ENCODE results near the gene SMTN. TPM values are rescaled to one million over a fixed set of nuclear protein-coding genes. Genes with fewer than 3 reads are reported as not detected.
A peak's percentile ranks its signal among the peaks of the same experiment; 100 is the strongest.

SMTN gene
- total and polyA plus RNA-seq, 3 donors from 2014 or later: 31.6 to 52.5 (median 50.1) TPM

GRCh38 chr22:31105282-31105929, 24.3 kb downstream of the SMTN start:
- no peak for DNase-seq
- TF ChIP-seq POLR2A (IDR thresholded peaks at IDR 0.05) (no peak), CTCF (IDR thresholded peaks at IDR 0.05) (no peak)
- intact Hi-C loops (cut with DNase I; ENCODE audit: low total_unique reads): no loop called here
- Histone ChIP-seq H3K36me3 (ENCODE audit: low read depth, missing control alignments) (no peaks in the 10 kb centered on the region), H3K27me3 (no peaks in the 10 kb centered on the region), H3K4me3 (peak overlapping the region; percentile 1 to 37), H3K9me3 (no peaks in the 10 kb centered on the region), H3K27ac (peak overlapping the region in 1 of 2 donors; percentile 96), H3K4me1 (no peaks in the 10 kb centered on the region)
- 49 to 64% methylated on average over 11 of the region's 11 CpGs for WGBS, 2 donors

- H3K36me3 ChIP-seq (ENCODE audit: low read depth, missing control alignments): no peaks in the 10 kb centered on the region
- no peaks in the 10 kb centered on the region for H3K27me3 ChIP-seq
- TF ChIP-seq POLR2A (IDR thresholded peaks at IDR 0.05): no peak
- peak in 1 of 3 experiments; percentile 15 for TF ChIP-seq CTCF (IDR thresholded peaks at IDR 0.05)
- WGBS, 2 donors: 38 to 47% methylated on average over 2 to 4 of the region's 4 CpGs
- DNase-seq: no peak
- H3K27ac ChIP-seq: peak overlapping the region; percentile 89 to 96
- H3K4me1 ChIP-seq: no peaks in the 10 kb centered on the region
- intact Hi-C loops (cut with DNase I; ENCODE audit: low total_unique reads): no loop called here
- H3K9me3 ChIP-seq: no peaks in the 10 kb centered on the region
- peak overlapping the region; percentile 71 to 72 for H3K4me3 ChIP-seq
These were observed 25.0 kb downstream of the SMTN start for GRCh38 chr22:31106001-31106571.

DNA sequence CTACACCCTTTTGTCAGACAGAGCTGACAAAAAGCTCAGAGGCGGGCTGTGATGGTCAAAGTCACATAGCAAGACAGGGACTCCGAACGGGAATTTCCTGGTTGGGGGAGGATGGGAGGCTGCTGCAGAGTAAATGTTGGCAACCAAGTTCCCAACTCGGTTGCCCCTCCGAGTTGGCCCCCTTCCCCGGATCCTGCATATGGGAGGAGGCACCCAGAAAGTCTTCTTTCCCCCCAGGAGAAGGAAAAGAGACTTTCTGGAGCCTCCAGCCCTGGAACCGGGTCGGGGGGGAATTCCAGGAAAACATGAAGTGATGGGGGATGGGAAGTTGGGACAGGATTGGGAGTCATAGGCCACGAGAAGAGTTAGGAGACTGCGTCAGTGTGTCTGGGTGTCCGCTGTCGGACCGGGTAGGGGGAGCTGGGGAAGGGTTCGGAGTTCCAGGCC, 25.6 kb downstream of the SMTN start:
- peak overlapping the region; percentile 71 to 72 for H3K4me3 ChIP-seq
- 20 to 35% methylated on average over 14 of the region's 14 CpGs for WGBS, 2 donors
- no peaks in the 10 kb centered on the region for H3K4me1 ChIP-seq
- DNase-seq: no peak
- H3K36me3 ChIP-seq (ENCODE audit: low read depth, missing control alignments): no peaks in the 10 kb centered on the region
- H3K27ac ChIP-seq: peak overlapping the region; percentile 89 to 96
- H3K27me3 ChIP-seq: no peaks in the 10 kb centered on the region
- TF ChIP-seq POLR2A (IDR thresholded peaks at IDR 0.05) (no peak), CTCF (IDR thresholded peaks at IDR 0.05) (no peak)
- intact Hi-C loops (cut with DNase I; ENCODE audit: low total_unique reads): no loop called here
- H3K9me3 ChIP-seq: no peaks in the 10 kb centered on the region

- intact Hi-C loops (cut with DNase I; ENCODE audit: low total_unique reads): no loop called here
- H3K9me3 ChIP-seq: no peaks in the 10 kb centered on the region
- DNase-seq: peak; percentile 96
- TF ChIP-seq POLR2A (IDR thresholded peaks at IDR 0.05) (no peak), CTCF (IDR thresholded peaks at IDR 0.05) (peak; percentile 89 to 95 (median 89))
- peak within 1 kb of the TSS; percentile 89 to 96 for H3K27ac ChIP-seq
- H3K36me3 ChIP-seq (ENCODE audit: low read depth, missing control alignments): no peaks in the 10 kb centered on the region
- WGBS, 2 donors: 2 to 5% methylated on average over 21 to 43 of the region's 67 CpGs
- no peaks in the 10 kb centered on the region for H3K27me3 ChIP-seq
- H3K4me3 ChIP-seq: peak within 1 kb of the TSS; percentile 71 to 72
- no peaks in the 10 kb centered on the region for H3K4me1 ChIP-seq
These were observed 26.2 kb downstream of the SMTN start, which contains the start of gene SELENOM for GRCh38 chr22:31107178-31107893. Gene SELENOM, minus strand, starts transcription at chr22:31107568. Its CDS starts 63 bp downstream, at chr22:31107505.

Measured in testis (tissue), 3 donors.